ENCODE data around the gene EXOC6B.

The EXOC6B gene

GRCh38 chr2:72235497-72236415, 590.1 kb downstream of the EXOC6B start:
- H3K36me3 Mint-ChIP-seq (ENCODE audit: low read depth): no peaks in the 10 kb centered on the region
- no peak overlapping the region for H3K4me3 Mint-ChIP-seq
- H3K27ac Mint-ChIP-seq: no peak overlapping the region
- no peaks in the 10 kb centered on the region for H3K4me1 Mint-ChIP-seq (ENCODE audit: low read depth)
- H3K27me3 Mint-ChIP-seq (ENCODE audit: low read depth): no peaks in the 10 kb centered on the region
- DNase-seq (ENCODE audit: low spot score): no peak
- no peaks in the 10 kb centered on the region for H3K9me3 Mint-ChIP-seq

GRCh38 chr2:72233211-72233610, 592.6 kb downstream of the EXOC6B start:
- Mint-ChIP-seq H3K36me3 (ENCODE audit: low read depth) (no peaks in the 10 kb centered on the region), H3K4me1 (ENCODE audit: low read depth) (no peaks in the 10 kb centered on the region), H3K27ac (no peak overlapping the region), H3K9me3 (peaks cover 4% of the 10 kb centered on the region), H3K27me3 (ENCODE audit: low read depth) (no peaks in the 10 kb centered on the region), H3K4me3 (no peak overlapping the region)
- DNase-seq (ENCODE audit: low spot score): no peak

GRCh38 chr2:72222829-72223564, 602.8 kb downstream of the EXOC6B start:
- Mint-ChIP-seq H3K27ac (no peak overlapping the region), H3K9me3 (no peaks in the 10 kb centered on the region)
- DNase-seq (ENCODE audit: low spot score): no peak

GRCh38 chr2:72220170-72220569, 605.7 kb downstream of the EXOC6B start:
- DNase-seq (ENCODE audit: low spot score): no peak
- Mint-ChIP-seq H3K9me3 (no peaks in the 10 kb centered on the region), H3K4me1 (ENCODE audit: low read depth) (no peaks in the 10 kb centered on the region), H3K27ac (no peak overlapping the region), H3K4me3 (no peak overlapping the region), H3K27me3 (ENCODE audit: low read depth) (no peaks in the 10 kb centered on the region), H3K36me3 (ENCODE audit: low read depth) (no peaks in the 10 kb centered on the region)

More at GRCh38 chr2:72222829-72223564, 602.8 kb downstream of the EXOC6B start:
- H3K4me1 Mint-ChIP-seq (ENCODE audit: low read depth): no peaks in the 10 kb centered on the region
- no peaks in the 10 kb centered on the region for H3K36me3 Mint-ChIP-seq (ENCODE audit: low read depth)
- H3K4me3 Mint-ChIP-seq: no peak overlapping the region
- H3K27me3 Mint-ChIP-seq (ENCODE audit: low read depth): no peaks in the 10 kb centered on the region

- Mint-ChIP-seq H3K36me3 (ENCODE audit: low read depth) (no peaks in the 10 kb centered on the region), H3K4me3 (no peak overlapping the region), H3K9me3 (no peaks in the 10 kb centered on the region), H3K27ac (no peak overlapping the region), H3K27me3 (ENCODE audit: low read depth) (no peaks in the 10 kb centered on the region), H3K4me1 (ENCODE audit: low read depth) (no peaks in the 10 kb centered on the region)
- no peak for DNase-seq (ENCODE audit: low spot score)
Observed at GRCh38 chr2:72214429-72215143, 611.2 kb downstream of the EXOC6B start.

GRCh38 chr2:72212486-72212855, 613.4 kb downstream of the EXOC6B start:
- Mint-ChIP-seq H3K27me3 (ENCODE audit: low read depth) (no peaks in the 10 kb centered on the region), H3K4me1 (ENCODE audit: low read depth) (no peaks in the 10 kb centered on the region), H3K36me3 (ENCODE audit: low read depth) (no peaks in the 10 kb centered on the region), H3K9me3 (no peaks in the 10 kb centered on the region), H3K27ac (no peak overlapping the region), H3K4me3 (no peak overlapping the region)
- no peak for DNase-seq (ENCODE audit: low spot score)

- DNase-seq (ENCODE audit: low spot score): no peak
- Mint-ChIP-seq H3K4me1 (ENCODE audit: low read depth) (no peaks in the 10 kb centered on the region), H3K27me3 (ENCODE audit: low read depth) (no peaks in the 10 kb centered on the region), H3K9me3 (no peaks in the 10 kb centered on the region), H3K36me3 (ENCODE audit: low read depth) (no peaks in the 10 kb centered on the region), H3K4me3 (no peak overlapping the region), H3K27ac (no peak overlapping the region)
Observed at GRCh38 chr2:72211777-72212485, 613.9 kb downstream of the EXOC6B start.

GRCh38 chr2:72211350-72211749, 614.5 kb downstream of the EXOC6B start:
- no peak for DNase-seq (ENCODE audit: low spot score)
- Mint-ChIP-seq H3K4me1 (ENCODE audit: low read depth) (no peaks in the 10 kb centered on the region), H3K27me3 (ENCODE audit: low read depth) (no peaks in the 10 kb centered on the region), H3K27ac (no peak overlapping the region), H3K9me3 (no peaks in the 10 kb centered on the region), H3K4me3 (no peak overlapping the region), H3K36me3 (ENCODE audit: low read depth) (no peaks in the 10 kb centered on the region)

- Mint-ChIP-seq H3K9me3 (no peaks in the 10 kb centered on the region), H3K4me1 (ENCODE audit: low read depth) (no peaks in the 10 kb centered on the region), H3K36me3 (ENCODE audit: low read depth) (no peaks in the 10 kb centered on the region), H3K4me3 (no peak overlapping the region), H3K27me3 (ENCODE audit: low read depth) (no peaks in the 10 kb centered on the region), H3K27ac (no peak overlapping the region)
- no peak for DNase-seq (ENCODE audit: low spot score)
Observed at GRCh38 chr2:72210470-72210869, 615.4 kb downstream of the EXOC6B start.

GRCh38 chr2:72208225-72208624, 617.6 kb downstream of the EXOC6B start:
- DNase-seq (ENCODE audit: low spot score): no peak
- H3K27me3 Mint-ChIP-seq (ENCODE audit: low read depth): no peaks in the 10 kb centered on the region
- no peak overlapping the region for H3K4me3 Mint-ChIP-seq
- no peaks in the 10 kb centered on the region for H3K9me3 Mint-ChIP-seq
- H3K27ac Mint-ChIP-seq: no peak overlapping the region
- no peaks in the 10 kb centered on the region for H3K36me3 Mint-ChIP-seq (ENCODE audit: low read depth)
- no peaks in the 10 kb centered on the region for H3K4me1 Mint-ChIP-seq (ENCODE audit: low read depth)

- no peak overlapping the region for H3K27ac Mint-ChIP-seq
- H3K27me3 Mint-ChIP-seq (ENCODE audit: low read depth): no peaks in the 10 kb centered on the region
- no peaks in the 10 kb centered on the region for H3K36me3 Mint-ChIP-seq (ENCODE audit: low read depth)
- no peak overlapping the region for H3K4me3 Mint-ChIP-seq
- no peaks in the 10 kb centered on the region for H3K9me3 Mint-ChIP-seq
- no peaks in the 10 kb centered on the region for H3K4me1 Mint-ChIP-seq (ENCODE audit: low read depth)
- no peak for DNase-seq (ENCODE audit: low spot score)
Observed at GRCh38 chr2:72207334-72207733, 618.5 kb downstream of the EXOC6B start.

GRCh38 chr2:72205504-72205881, 620.3 kb downstream of the EXOC6B start:
- DNase-seq (ENCODE audit: low spot score): no peak
- Mint-ChIP-seq H3K27me3 (ENCODE audit: low read depth) (no peaks in the 10 kb centered on the region), H3K4me1 (ENCODE audit: low read depth) (no peaks in the 10 kb centered on the region), H3K9me3 (no peaks in the 10 kb centered on the region), H3K4me3 (no peak overlapping the region), H3K27ac (no peak overlapping the region), H3K36me3 (ENCODE audit: low read depth) (no peaks in the 10 kb centered on the region)

- no peak for DNase-seq (ENCODE audit: low spot score)
- Mint-ChIP-seq H3K4me1 (ENCODE audit: low read depth) (no peaks in the 10 kb centered on the region), H3K27me3 (ENCODE audit: low read depth) (no peaks in the 10 kb centered on the region), H3K27ac (no peak overlapping the region), H3K4me3 (no peak overlapping the region), H3K9me3 (no peaks in the 10 kb centered on the region), H3K36me3 (ENCODE audit: low read depth) (no peaks in the 10 kb centered on the region)
Observed at GRCh38 chr2:72204786-72205503, 620.9 kb downstream of the EXOC6B start.
